Uterus (tissue), 4 donors: Measurements from ENCODE around the gene BNIP1. TPM values are rescaled to one million over a fixed set of nuclear protein-coding genes. Genes with fewer than 3 reads are reported as not detected.
A peak's percentile ranks its signal among the peaks of the same experiment; 100 is the strongest.

Source experiments
- DNase-seq, 2 donors: peaks; one replicate each; pipeline ENCODE4 v3.0.0-alpha.2; 2019 to 2020
- H3K27ac ChIP-seq, 2 donors: fragments of 200-600 bp; sonication (generic); 1 replicate in 1 of 2; 2 replicates in 1 of 2; pipeline ENCODE4 v1.5.1; 2016 to 2018
- H3K27me3 ChIP-seq, 2 donors: fragments of 200-600 bp; sonication (generic); one replicate each; pipeline ENCODE4 v1.5.1; 2018 to 2019; ENCODE audit warnings: control low read depth in 1 of 2
- H3K36me3 ChIP-seq, 2 donors: fragments of 200-600 bp; sonication (generic); one replicate each; pipeline ENCODE4 v1.5.1; 2019; ENCODE audit warnings: control low read depth in 1 of 2
- H3K4me1 ChIP-seq, 2 donors: fragments of 200-600 bp; sonication (generic); one replicate each; pipeline ENCODE4 v1.5.1; 2018 to 2019; ENCODE audit warnings: control low read depth in 1 of 2
- H3K4me3 ChIP-seq, 2 donors: fragments of 200-600 bp; sonication (generic); 1 replicate in 1 of 2; 2 replicates in 1 of 2; pipeline ENCODE4 v1.5.1; 2018 to 2019; ENCODE audit warnings: mild to moderate bottlenecking in 1 of 2
- H3K9me3 ChIP-seq, 2 donors: fragments of 200-600 bp; sonication (generic); one replicate each; pipeline ENCODE4 v1.5.1; 2019; ENCODE audit warnings: control low read depth in 1 of 2
- CTCF ChIP-seq, 4 experiments: fragments of 200-600 bp in 2 of 4; fragments of 450-650 bp in 2 of 4; sonication (generic) in 2 of 4; IDR thresholded peaks; one replicate each; pipeline ENCODE4 v1.5.1; 2016 to 2019; ENCODE audit warnings: antibody characterized with exemption in 4 of 4, mild to moderate bottlenecking in 2 of 4, moderate library complexity in 1 of 4
- POLR2A ChIP-seq, 2 donors: fragments of 450-650 bp; IDR thresholded peaks; one replicate each; pipeline ENCODE4 v1.6.1; 2016; ENCODE audit warnings: antibody characterized with exemption in 2 of 2, mild to moderate bottlenecking in 1 of 2, moderate library complexity in 1 of 2
- intact Hi-C: fragments of 100-400 bp; cut with DNase I; formaldehyde crosslinking; loops from one replicate; pipeline ENCODE4 v1.15.1; 2023; ENCODE audit warnings: low total_unique reads
- total RNA-seq, 4 donors: library from RNA; depleted of rRNA in 3 of 4; stranded (reverse); fragments of >200 nt in 3 of 4; gene quantifications; one replicate each; pipeline versions ENCODE4 v1.1.0 to v1.2.4, GENCODE V29; 2014 to 2023
- donor health status: DM: yes; HTN: yes; CAD: no.

BNIP1 gene
- total RNA-seq, 4 donors from 2014 or later = 9.8 to 23.9 (median 12.0) TPM; not detected in 1

- Histone ChIP-seq H3K4me1 (no peaks in the 10 kb centered on the region), H3K36me3 (no peaks in the 10 kb centered on the region), H3K27ac (no peak overlapping the region), H3K9me3 (no peaks in the 10 kb centered on the region), H3K27me3 (peaks cover 0 to 13% of the 10 kb centered on the region in 2 donors), H3K4me3 (no peak overlapping the region)
- DNase-seq = no peak
- intact Hi-C loops = no loop called here
- TF ChIP-seq CTCF (IDR thresholded peaks at IDR 0.05) (no peak), POLR2A (IDR thresholded peaks at IDR 0.05) (no peak)
Observed at GRCh38 chr5:173201636-173202265, 57.4 kb downstream of the BNIP1 start.

DNA sequence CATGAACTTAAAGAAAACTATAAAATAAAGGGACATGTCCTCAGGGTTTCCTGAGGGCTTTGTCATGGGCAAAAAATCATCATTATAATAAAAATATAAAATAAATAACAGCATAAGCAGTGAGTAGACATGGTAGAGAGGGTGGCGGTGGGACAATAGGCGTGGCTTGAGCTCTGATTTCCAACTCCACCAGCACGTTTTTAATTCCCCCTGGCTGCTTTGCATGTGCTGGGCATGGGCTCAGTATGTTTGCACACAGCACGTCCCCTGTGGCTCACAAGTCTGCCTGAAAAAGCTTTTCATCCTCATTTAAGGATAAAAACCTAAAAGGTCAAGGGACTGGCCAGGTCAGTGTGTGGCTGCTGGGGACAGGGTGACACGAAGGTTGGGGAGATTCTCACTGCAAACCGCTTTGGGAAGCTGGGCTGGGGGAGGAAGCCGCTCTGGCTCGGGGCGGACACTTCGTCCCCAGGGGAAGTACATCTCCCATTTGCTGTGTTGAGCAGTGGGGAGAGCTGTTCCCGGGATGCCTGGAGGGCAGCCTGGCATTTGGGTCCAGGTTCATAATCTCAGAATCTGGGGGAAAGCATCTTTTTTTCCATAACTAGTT is 58.0 kb downstream of the BNIP1 start:
- H3K27ac ChIP-seq = no peak overlapping the region
- H3K4me3 ChIP-seq = no peak overlapping the region
- H3K4me1 ChIP-seq = no peaks in the 10 kb centered on the region
- no peaks in the 10 kb centered on the region for H3K9me3 ChIP-seq
- TF ChIP-seq POLR2A (IDR thresholded peaks at IDR 0.05) (no peak), CTCF (IDR thresholded peaks at IDR 0.05) (no peak)
- no peaks in the 10 kb centered on the region for H3K36me3 ChIP-seq
- no peak for DNase-seq
- peaks cover 0 to 13% of the 10 kb centered on the region in 2 donors for H3K27me3 ChIP-seq
- intact Hi-C loops = no loop called here

- intact Hi-C loops = no loop called here
- Histone ChIP-seq H3K4me1 (no peaks in the 10 kb centered on the region), H3K27me3 (peaks cover 0 to 13% of the 10 kb centered on the region in 2 donors), H3K27ac (no peak overlapping the region), H3K4me3 (no peak overlapping the region), H3K9me3 (no peaks in the 10 kb centered on the region), H3K36me3 (no peaks in the 10 kb centered on the region)
- DNase-seq = no peak
- TF ChIP-seq POLR2A (IDR thresholded peaks at IDR 0.05) (no peak), CTCF (IDR thresholded peaks at IDR 0.05) (peak in 3 of 4 experiments; percentile 8 to 39 (median 18))
Observed at GRCh38 chr5:173204185-173204979, 60.1 kb downstream of the BNIP1 start.

DNA sequence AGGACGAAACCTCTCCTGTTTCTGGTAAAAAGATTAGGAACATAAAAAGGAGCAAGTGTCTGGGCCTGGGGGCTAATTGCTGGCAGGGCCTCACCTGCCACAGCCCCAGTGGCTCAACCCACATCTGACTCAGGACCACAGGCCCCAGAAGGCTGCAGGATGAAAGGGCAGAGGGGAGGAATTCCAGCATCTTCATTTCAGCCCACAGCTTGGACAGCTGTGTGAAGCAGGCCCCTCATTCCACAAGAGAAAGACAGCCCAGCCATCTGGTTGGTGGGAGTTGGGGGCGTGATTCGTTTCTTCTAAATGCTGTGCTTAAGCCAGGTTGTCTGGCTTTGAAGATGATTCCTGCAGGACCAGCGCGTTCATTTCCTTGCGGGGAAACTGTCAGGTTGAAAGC is 61.6 kb downstream of the BNIP1 start:
- Histone ChIP-seq H3K9me3 (no peaks in the 10 kb centered on the region), H3K4me1 (no peaks in the 10 kb centered on the region), H3K27ac (no peak overlapping the region), H3K4me3 (no peak overlapping the region), H3K27me3 (peaks cover 0 to 13% of the 10 kb centered on the region in 2 donors), H3K36me3 (no peaks in the 10 kb centered on the region)
- intact Hi-C loops = no loop called here
- no peak for DNase-seq
- no peak for TF ChIP-seq POLR2A (IDR thresholded peaks at IDR 0.05)
- TF ChIP-seq CTCF (IDR thresholded peaks at IDR 0.05) = no peak

DNA sequence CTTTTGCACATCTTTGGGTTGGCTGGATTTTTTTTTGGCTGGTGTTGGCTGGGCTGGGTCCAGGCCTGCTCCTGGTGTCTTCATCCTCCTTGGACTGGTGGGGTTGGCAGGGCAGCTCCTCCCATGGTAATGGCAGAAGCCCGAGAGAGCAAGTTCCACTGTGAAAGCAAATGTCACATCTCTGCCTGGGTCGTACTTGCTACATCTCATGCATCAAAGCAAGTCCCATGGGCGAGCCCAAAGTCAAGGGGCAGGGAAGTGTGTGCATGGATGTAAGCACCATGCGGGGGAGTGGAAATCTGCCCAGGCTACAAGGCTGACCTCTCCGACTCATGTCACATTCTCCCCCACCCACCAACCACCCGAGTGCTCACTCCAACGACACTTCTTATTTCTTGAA is 64.0 kb downstream of the BNIP1 start:
- H3K36me3 ChIP-seq = no peaks in the 10 kb centered on the region
- H3K4me1 ChIP-seq = no peaks in the 10 kb centered on the region
- no peak for DNase-seq
- no peaks in the 10 kb centered on the region for H3K9me3 ChIP-seq
- no peak overlapping the region for H3K4me3 ChIP-seq
- intact Hi-C loops = no loop called here
- TF ChIP-seq CTCF (IDR thresholded peaks at IDR 0.05) = no peak
- TF ChIP-seq POLR2A (IDR thresholded peaks at IDR 0.05) = no peak
- peaks cover 0 to 8% of the 10 kb centered on the region in 2 donors for H3K27me3 ChIP-seq
- H3K27ac ChIP-seq = no peak overlapping the region
